Esophagus squamous epithelium (tissue), 4 donors: ENCODE results near the gene HSBP1.

Source experiments
- CTCF ChIP-seq, 6 experiments: fragments of 450-650 bp in 4 of 6; fragments of 200-600 bp in 2 of 6; sonication (generic) in 2 of 6; IDR thresholded peaks; one replicate each; pipeline ENCODE4 v1.5.1; 2016 to 2019; ENCODE audit warnings: antibody characterized with exemption in 6 of 6, mild to moderate bottlenecking in 4 of 6, moderate library complexity in 4 of 6
- POLR2A ChIP-seq, 4 donors: fragments of 450-650 bp; IDR thresholded peaks; one replicate each; pipeline ENCODE4 v1.6.1; 2017; ENCODE audit warnings: antibody characterized with exemption in 4 of 4, mild to moderate bottlenecking in 4 of 4, moderate library complexity in 3 of 4

GRCh38 chr16:83808573-83809014 lies 816 bp downstream of the HSBP1 start:
- TF ChIP-seq CTCF (IDR thresholded peaks at IDR 0.05) (no peak), POLR2A (IDR thresholded peaks at IDR 0.05) (no peak)
